PC-9 (cell line): Measurements from ENCODE around the gene PDK3.

Experiments
- CTCF ChIP-seq: fragments of 200-600 bp; sonication (generic); conservative IDR thresholded peaks from 2 replicates; pipeline ENCODE4 v1.6.1; 2017; ENCODE audit warnings: mixed run types, antibody characterized with exemption, mild to moderate bottlenecking, moderate library complexity
- EZH2 ChIP-seq: fragments of 200-600 bp; sonication (generic); IDR thresholded peaks from 2 replicates; pipeline ENCODE4 v1.8.0; 2017; ENCODE audit warnings: antibody characterized with exemption, low read depth

GRCh38 chrX:24478509-24478908 is 13.4 kb downstream of the PDK3 start:
- TF ChIP-seq EZH2, result no peak
- no peak for TF ChIP-seq CTCF
